GM10266 (cell line): ENCODE results near the gene APOB.

Source experiments
- DNase-seq: peaks from one replicate; pipeline ENCODE4 v3.0.0; 2012; ENCODE audit errors: extremely low spot score
- TF ChIP-seq, protein P1 (sequence below): IDR thresholded peaks from 2 replicates; pipeline ENCODE4 v1.5.1; 2012; ENCODE audit warnings: mild to moderate bottlenecking, low read depth; ENCODE audit not compliant: control insufficient read depth, insufficient read depth; ENCODE audit errors: missing control alignments

Gene APOB

DNA sequence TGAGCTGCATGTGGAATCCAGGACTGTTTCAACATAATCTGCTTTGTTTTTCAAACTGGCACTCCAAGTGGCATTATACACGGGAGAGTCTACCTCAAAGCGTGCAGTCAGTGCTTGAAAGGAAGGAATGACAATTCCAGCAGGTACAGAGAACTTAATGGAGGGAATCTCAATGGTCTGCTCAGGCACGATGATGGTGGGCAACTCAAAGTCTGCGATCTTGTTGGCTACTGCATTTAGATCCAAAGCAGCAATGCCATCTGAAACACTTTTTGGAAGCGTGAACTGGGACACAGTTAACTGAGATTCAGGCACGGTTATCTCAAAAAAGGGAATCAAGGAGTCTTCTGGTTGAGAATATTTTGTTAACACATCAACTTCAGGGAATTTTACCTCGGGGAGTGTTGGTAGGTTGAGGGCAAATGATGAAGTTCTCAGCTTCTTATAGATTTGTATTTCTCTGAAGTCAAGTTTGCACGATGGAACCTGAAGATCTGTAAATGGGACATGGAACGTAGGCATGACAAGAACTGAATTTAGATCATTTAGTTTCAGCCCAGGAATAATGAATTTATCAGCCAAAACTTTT lies 38.7 kb downstream of the APOB start:
- TF ChIP-seq, protein P1, sequence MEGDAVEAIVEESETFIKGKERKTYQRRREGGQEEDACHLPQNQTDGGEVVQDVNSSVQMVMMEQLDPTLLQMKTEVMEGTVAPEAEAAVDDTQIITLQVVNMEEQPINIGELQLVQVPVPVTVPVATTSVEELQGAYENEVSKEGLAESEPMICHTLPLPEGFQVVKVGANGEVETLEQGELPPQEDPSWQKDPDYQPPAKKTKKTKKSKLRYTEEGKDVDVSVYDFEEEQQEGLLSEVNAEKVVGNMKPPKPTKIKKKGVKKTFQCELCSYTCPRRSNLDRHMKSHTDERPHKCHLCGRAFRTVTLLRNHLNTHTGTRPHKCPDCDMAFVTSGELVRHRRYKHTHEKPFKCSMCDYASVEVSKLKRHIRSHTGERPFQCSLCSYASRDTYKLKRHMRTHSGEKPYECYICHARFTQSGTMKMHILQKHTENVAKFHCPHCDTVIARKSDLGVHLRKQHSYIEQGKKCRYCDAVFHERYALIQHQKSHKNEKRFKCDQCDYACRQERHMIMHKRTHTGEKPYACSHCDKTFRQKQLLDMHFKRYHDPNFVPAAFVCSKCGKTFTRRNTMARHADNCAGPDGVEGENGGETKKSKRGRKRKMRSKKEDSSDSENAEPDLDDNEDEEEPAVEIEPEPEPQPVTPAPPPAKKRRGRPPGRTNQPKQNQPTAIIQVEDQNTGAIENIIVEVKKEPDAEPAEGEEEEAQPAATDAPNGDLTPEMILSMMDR = no peak
- no peak for DNase-seq

DNA sequence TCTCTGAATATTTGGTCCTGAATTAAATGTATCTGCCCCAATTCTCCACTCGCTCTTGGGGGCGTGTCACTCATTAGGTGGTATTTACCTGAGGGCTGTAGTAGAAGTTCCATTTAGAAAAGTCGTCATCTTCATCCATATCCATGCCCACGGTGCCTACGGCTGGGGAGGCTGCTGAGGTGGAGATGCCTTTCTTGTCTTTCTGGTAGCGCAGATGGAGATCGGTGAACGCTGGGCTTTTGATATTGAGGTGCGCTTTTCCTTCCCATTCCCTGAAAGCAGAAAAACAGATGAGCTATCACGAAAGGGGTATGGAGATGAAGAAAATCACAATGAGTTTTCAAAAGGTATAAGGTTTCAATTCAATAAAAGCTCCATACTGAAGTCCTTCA lies 39.7 kb downstream of the APOB start:
- TF ChIP-seq, protein P1 = no peak
- DNase-seq = no peak

DNA sequence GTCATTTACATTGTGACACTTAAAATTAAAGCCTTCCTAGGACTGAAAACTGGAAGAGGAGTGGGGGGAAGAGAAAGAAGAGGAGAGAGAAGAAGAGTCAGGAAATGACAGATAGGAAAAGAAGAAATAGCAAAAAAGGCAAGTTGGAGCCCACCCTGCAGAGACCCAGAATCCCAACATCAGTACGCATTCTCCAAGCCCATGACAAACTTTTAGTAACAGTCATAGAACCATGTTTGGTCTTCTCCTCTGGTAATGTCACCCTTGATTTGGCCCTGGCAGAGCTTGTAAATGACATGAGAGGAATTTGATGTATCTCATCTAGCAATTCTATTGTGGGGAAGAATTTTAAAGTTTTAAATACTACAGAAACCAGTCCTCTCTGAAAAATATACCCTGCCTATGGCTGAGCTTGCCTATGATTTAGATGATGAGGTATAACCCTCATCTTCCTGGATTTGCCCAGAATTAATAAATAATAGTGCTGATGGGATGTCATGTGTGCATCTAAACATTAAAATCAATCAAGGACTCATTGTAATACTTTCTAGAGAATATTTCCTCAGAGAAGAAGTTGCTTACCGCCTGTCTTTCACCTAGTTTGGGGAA lies 40.2 kb downstream of the APOB start:
- no peak for DNase-seq
- TF ChIP-seq, protein P1 = no peak

DNA sequence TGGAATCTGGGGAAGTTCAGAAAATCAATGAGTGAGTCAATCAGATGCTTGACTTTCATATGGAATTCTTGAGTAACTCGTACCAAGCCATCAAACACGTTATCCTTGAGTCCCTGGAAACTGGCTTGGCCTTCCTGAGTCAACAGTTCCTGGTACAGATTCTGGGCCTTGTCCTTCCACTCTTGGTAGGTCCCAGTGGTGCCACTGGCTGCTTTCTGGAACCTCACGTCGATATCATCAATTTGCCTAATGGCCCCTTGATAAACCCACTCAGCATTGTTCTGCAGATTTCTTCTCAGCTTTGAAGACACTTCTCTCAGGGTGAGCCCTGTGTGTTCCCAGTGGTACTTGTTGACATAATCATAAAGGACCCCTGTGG lies 41.1 kb downstream of the APOB start:
- no peak for DNase-seq
- TF ChIP-seq, protein P1 = no peak

DNA sequence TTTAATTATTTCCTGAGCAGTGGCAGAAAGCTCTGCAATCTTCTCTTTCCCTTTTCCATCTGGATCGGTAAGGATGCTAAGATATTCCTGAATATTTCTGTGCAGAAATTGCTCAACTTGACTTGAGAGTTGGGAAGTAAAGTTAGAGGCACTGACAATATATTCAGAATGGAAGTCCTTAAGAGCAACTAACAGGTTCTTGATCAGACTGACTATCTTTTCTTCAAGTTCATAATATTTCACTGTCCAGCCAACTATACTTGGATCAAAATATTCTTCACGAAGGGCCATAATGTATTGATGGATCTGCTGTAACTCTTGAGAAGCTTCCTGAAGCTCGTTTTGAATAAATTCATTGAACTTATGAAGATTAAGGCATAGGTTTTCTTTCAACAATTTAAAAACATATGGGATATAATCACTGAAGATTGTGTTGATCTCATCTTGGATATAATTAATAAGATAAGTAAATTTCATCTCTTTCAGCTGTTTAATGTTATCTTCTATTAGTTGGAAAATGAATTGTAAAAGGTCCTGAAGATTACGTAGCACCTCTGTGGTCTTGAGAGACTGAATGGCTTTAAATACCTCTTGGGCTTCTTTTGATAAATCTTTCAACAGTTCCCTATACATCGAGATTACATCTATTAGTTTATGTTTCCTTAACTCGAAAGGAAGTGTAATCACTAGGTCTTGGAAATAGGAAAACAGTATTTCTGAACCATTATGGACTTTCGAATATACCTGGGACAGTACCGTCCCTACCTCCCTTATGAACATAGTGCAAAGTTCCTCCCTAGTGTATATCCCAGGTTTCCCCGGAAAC lies 41.7 kb downstream of the APOB start:
- no peak for DNase-seq
- TF ChIP-seq, protein P1 = no peak

DNA sequence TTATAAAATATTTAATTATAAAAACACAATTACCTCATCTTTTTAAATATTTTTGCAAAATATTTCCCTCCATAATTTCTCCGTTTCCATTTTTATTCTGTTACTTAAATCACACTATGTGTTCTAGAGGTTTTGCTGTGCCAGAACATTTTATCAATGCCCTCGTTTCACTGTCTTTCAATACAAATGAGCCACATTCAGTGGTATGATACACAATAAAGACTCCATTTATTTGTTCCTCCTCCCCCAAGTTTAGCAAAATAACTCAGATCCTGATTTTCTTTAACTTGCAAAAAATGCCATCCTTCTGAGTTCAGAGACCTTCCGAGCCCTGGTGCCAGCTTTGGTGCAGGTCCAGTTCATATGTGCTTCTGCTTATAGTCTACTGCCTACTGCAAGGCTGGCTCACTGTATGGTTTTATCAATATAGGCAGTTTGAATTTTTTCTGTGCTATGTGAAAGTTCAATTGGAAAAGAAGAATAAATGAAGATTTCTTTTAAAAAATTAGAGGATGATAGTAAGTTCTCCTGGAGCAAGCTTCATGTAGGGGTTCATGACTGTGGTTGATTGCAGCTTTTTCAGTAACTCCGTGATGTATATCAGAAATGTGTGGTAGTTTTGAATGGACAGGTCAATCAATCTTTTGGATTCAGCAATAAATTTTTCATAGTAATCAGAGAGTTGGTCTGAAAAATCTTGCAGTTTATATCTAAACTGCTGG lies 42.5 kb downstream of the APOB start:
- TF ChIP-seq, protein P1 = no peak
- no peak for DNase-seq
